SK-N-MC (cell line): ENCODE results near the gene LITAF.

Experiments
- EZH2 ChIP-seq: fragments of 200-600 bp; sonication (generic); IDR thresholded peaks from one replicate; pipeline ENCODE4 v1.6.1; 2017; ENCODE audit warnings: antibody characterized with exemption
- POLR2AphosphoS5 ChIP-seq: IDR thresholded peaks from 2 replicates; pipeline ENCODE4 v1.6.1; 2012; ENCODE audit warnings: mild to moderate bottlenecking, low read depth, low read length, borderline replicate concordance

GRCh38 chr16:11603331-11603750 is 16.6 kb upstream of the LITAF start:
- TF ChIP-seq POLR2AphosphoS5 (no peak), EZH2 (no peak)
